WTC11 (cell line): Measurements from ENCODE around the gene CCNB1. TPM values are rescaled to one million over a fixed set of nuclear protein-coding genes. Genes with fewer than 3 reads are reported as not detected.

Experiments
- ATAC-seq: fragments of 200-7000 bp; cut with Tn5 transposase; 2 replicates; pipeline ENCODE4 v1.10.0; 2021; ENCODE audit warnings: mild to moderate bottlenecking, moderate library complexity
- CTCF ChIA-PET: fragments of 300-600 bp; sonication (Branson Sonifier 250); formaldehyde crosslinking; loops from one replicate; lab custom pipeline; 2021; ENCODE audit warnings: antibody characterized with exemption; lab: Charles Lee
- POLR2A ChIA-PET: fragments of 350-600 bp; sonication (Branson Sonifier 250); formaldehyde crosslinking; loops from one replicate; lab custom pipeline; 2021; ENCODE audit warnings: antibody characterized with exemption; lab: Charles Lee
- DNase-seq: peaks from one replicate; pipeline ENCODE4 v3.0.0; 2021; ENCODE audit warnings: low spot score
- H3K27ac Mint-ChIP-seq: 2 replicates; pipeline ENCODE4 v1.8.0; 2021; ENCODE audit warnings: mixed read lengths
- H3K27me3 Mint-ChIP-seq: 2 replicates; pipeline ENCODE4 v1.8.0; 2021; ENCODE audit warnings: low read depth, mild to moderate bottlenecking, moderate library complexity, mixed read lengths
- H3K36me3 Mint-ChIP-seq: 2 replicates; pipeline ENCODE4 v1.8.0; 2021; ENCODE audit warnings: mixed read lengths
- H3K4me1 Mint-ChIP-seq: 2 replicates; pipeline ENCODE4 v1.8.0; 2022; ENCODE audit warnings: mixed read lengths
- H3K4me3 Mint-ChIP-seq: 2 replicates; pipeline ENCODE4 v1.8.0; 2021; ENCODE audit warnings: mild to moderate bottlenecking, moderate library complexity, mixed read lengths
- H3K9me3 Mint-ChIP-seq: 2 replicates; pipeline ENCODE4 v1.8.0; 2021; ENCODE audit warnings: mixed read lengths
- AFF4 ChIP-seq: sonication (generic); formaldehyde crosslinking; IDR thresholded peaks from 2 replicates; pipeline ENCODE4 v1.8.1; 2023; ENCODE audit warnings: mild to moderate bottlenecking, missing genetic modification reagents, borderline replicate concordance
- AR ChIP-seq: fragments of 250-450 bp; sonication (Bioruptor Pico); IDR thresholded peaks from 2 replicates; pipeline ENCODE4 v1.9.0; 2021; ENCODE audit warnings: mild to moderate bottlenecking
- CBFB ChIP-seq: sonication (generic); formaldehyde crosslinking; IDR thresholded peaks from 2 replicates; pipeline ENCODE4 v1.8.1; 2022; ENCODE audit warnings: mild to moderate bottlenecking, low read depth, missing genetic modification reagents
- CREM ChIP-seq: sonication (generic); formaldehyde crosslinking; IDR thresholded peaks from 2 replicates; pipeline ENCODE4 v1.8.1; 2022; ENCODE audit warnings: mild to moderate bottlenecking, missing genetic modification reagents, moderate library complexity
- E2F4 ChIP-seq: sonication (generic); formaldehyde crosslinking; IDR thresholded peaks from 2 replicates; pipeline ENCODE4 v1.8.1; 2022; ENCODE audit warnings: low read depth, mild to moderate bottlenecking, moderate library complexity, missing genetic modification reagents, borderline replicate concordance
- GABPB1 ChIP-seq: sonication (generic); formaldehyde crosslinking; IDR thresholded peaks from 2 replicates; pipeline ENCODE4 v1.8.1; 2023; ENCODE audit warnings: mild to moderate bottlenecking, missing genetic modification reagents
- GRHL2 ChIP-seq: fragments of 250-450 bp; sonication (Bioruptor Pico); IDR thresholded peaks from 2 replicates; pipeline ENCODE4 v1.8.0; 2022; ENCODE audit warnings: mild to moderate bottlenecking, moderate library complexity; ENCODE audit not compliant: insufficient replicate concordance, severe bottlenecking
- GTF2I ChIP-seq: fragments of 250-450 bp; sonication (Bioruptor Pico); conservative IDR thresholded peaks from 2 replicates; pipeline ENCODE4 v1.4.0; 2021; ENCODE audit warnings: mild to moderate bottlenecking
- HMGA2 ChIP-seq: fragments of 250-450 bp; sonication (Bioruptor Pico); IDR thresholded peaks from 2 replicates; pipeline ENCODE4 v1.4.0; 2021; ENCODE audit warnings: mild to moderate bottlenecking, moderate library complexity
- KAT7 ChIP-seq: sonication (generic); formaldehyde crosslinking; IDR thresholded peaks from 2 replicates; pipeline ENCODE4 v1.8.1; 2023; ENCODE audit warnings: missing genetic modification reagents, mild to moderate bottlenecking, borderline replicate concordance
- SOX15 ChIP-seq: fragments of 250-450 bp; sonication (Bioruptor Pico); IDR thresholded peaks from 2 replicates; pipeline ENCODE4 v1.9.0; 2021; ENCODE audit warnings: mild to moderate bottlenecking
- ZBTB21 ChIP-seq: sonication (generic); formaldehyde crosslinking; IDR thresholded peaks from 2 replicates; pipeline ENCODE4 v1.8.1; 2023; ENCODE audit warnings: mild to moderate bottlenecking, missing genetic modification reagents, borderline replicate concordance
- ZMAT4 ChIP-seq: fragments of 250-450 bp; sonication (Bioruptor Pico); IDR thresholded peaks from 2 replicates; pipeline ENCODE4 v1.9.0; 2021; ENCODE audit warnings: mild to moderate bottlenecking
- ZNF281 ChIP-seq: sonication (generic); formaldehyde crosslinking; IDR thresholded peaks from 2 replicates; pipeline ENCODE4 v1.8.0; 2023; ENCODE audit warnings: mild to moderate bottlenecking, missing genetic modification reagents
- ZNF317 ChIP-seq: sonication (generic); formaldehyde crosslinking; IDR thresholded peaks from 2 replicates; pipeline ENCODE4 v1.8.1; 2023; ENCODE audit warnings: low read depth, mild to moderate bottlenecking, moderate library complexity, missing genetic modification reagents, borderline replicate concordance
- ZNF416 ChIP-seq: fragments of 250-450 bp; sonication (Bioruptor Pico); IDR thresholded peaks from 2 replicates; pipeline ENCODE4 v1.9.0; 2021; ENCODE audit warnings: mild to moderate bottlenecking, inconsistent platforms
- total RNA-seq: library from RNA; stranded (reverse); gene quantifications from 3 replicates; pipeline ENCODE4 v1.2.3, GENCODE V29; 2021

The CCNB1 gene
- total RNA-seq, 1 experiment from 2014 or later = 312 TPM

- POLR2A ChIA-PET = no interaction called here
- DNase-seq (no peak), ATAC-seq (no peak)
- Mint-ChIP-seq H3K27ac (no peak overlapping the region), H3K9me3 (no peaks in the 10 kb centered on the region), H3K4me3 (no peak overlapping the region), H3K4me1 (peaks cover 26% of the 10 kb centered on the region), H3K27me3 (no peaks in the 10 kb centered on the region), H3K36me3 (peaks cover 84% of the 10 kb centered on the region)
- CTCF ChIA-PET = no interaction called here
- TF ChIP-seq SOX15 (CRISPR knock-in tag) = no peak
- TF ChIP-seq GRHL2 (CRISPR knock-in tag) = no peak
- no peak for TF ChIP-seq ZBTB21 (CRISPR knock-in tag)
- no peak for TF ChIP-seq KAT7 (CRISPR knock-in tag)
- TF ChIP-seq E2F4 (CRISPR knock-in tag) = no peak
- no peak for TF ChIP-seq ZNF317 (CRISPR knock-in tag)
- TF ChIP-seq GTF2I (CRISPR knock-in tag) = no peak
- TF ChIP-seq ZNF416 (CRISPR knock-in tag) = no peak
- TF ChIP-seq GABPB1 = no peak
- no peak for TF ChIP-seq HMGA2 (CRISPR knock-in tag)
- no peak for TF ChIP-seq CBFB
- TF ChIP-seq AR (CRISPR knock-in tag) = no peak
- TF ChIP-seq ZMAT4 (CRISPR knock-in tag) = no peak
- TF ChIP-seq AFF4 = no peak
- TF ChIP-seq CREM (CRISPR knock-in tag) = no peak
- TF ChIP-seq ZNF281 (CRISPR knock-in tag) = no peak
Observed at GRCh38 chr5:69170969-69171368, 4.0 kb downstream of the CCNB1 start.
